ENCODE measurements around the gene CLRN1. TPM values are rescaled to one million over a fixed set of nuclear protein-coding genes. Genes with fewer than 3 reads are reported as not detected.

CLRN1 gene
- polyA plus RNA-seq, 1 of the 3 experiments (the other 2 are of a cell fraction): not detected

- TF ChIP-seq, protein P1, sequence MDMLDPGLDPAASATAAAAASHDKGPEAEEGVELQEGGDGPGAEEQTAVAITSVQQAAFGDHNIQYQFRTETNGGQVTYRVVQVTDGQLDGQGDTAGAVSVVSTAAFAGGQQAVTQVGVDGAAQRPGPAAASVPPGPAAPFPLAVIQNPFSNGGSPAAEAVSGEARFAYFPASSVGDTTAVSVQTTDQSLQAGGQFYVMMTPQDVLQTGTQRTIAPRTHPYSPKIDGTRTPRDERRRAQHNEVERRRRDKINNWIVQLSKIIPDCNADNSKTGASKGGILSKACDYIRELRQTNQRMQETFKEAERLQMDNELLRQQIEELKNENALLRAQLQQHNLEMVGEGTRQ (IDR thresholded peaks at IDR 0.05; ENCODE audit: borderline replicate concordance, low read depth, low read length): no peak
- TF ChIP-seq ZBTB33 (IDR thresholded peaks at IDR 0.05; ENCODE audit: borderline replicate concordance, low read depth) (no peak), RXRA (IDR thresholded peaks at IDR 0.05; ENCODE audit: borderline replicate concordance, low read depth) (no peak), ELF1 (IDR thresholded peaks at IDR 0.05) (no peak), YY1 (IDR thresholded peaks at IDR 0.05; ENCODE audit: low read depth) (no peak)
Measured at GRCh38 chr3:150902988-150903387, 69.5 kb downstream of the CLRN1 start (continued).

DNA sequence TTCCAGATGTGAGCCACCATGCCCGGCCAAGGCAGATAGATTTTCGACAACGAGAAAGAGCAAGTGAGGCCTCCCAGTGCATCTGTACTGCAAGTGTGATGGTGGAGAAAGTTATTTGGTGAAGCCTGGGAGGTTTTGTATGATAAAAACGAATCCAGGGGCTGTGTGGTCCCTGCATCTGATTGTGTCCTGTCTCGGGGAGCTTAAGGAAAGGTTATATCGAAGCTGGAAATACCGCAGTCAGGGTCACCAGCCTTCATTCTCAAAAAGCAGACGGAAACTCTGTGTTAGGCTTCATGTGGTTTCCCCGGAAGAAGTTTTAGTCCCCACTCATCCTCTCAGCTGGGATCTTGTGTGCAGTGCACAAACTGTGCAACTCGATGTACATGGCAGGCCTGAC, 70.7 kb downstream of the CLRN1 start:
- Histone ChIP-seq H3K9me2 (no peaks in the 10 kb centered on the region), H3K79me2 (ENCODE audit: insufficient read depth) (no peaks in the 10 kb centered on the region), H3K4me2 (no peak overlapping the region), H3K9ac (no peak overlapping the region), H3K27me3 (ENCODE audit: insufficient read depth) (peaks cover 27% of the 10 kb centered on the region; the same call in 1 of the 2 replicates), H3K36me3 (replicated peaks in 1 of 2; ENCODE audit: control insufficient read depth in 1 of 2, insufficient read depth in 2 of 2, low read length in 1 of 2) (no peaks in the 10 kb centered on the region), H2AFZ (ENCODE audit: low read depth) (no peak overlapping the region), H3K4me3 (ENCODE audit: low read depth in 2 of 2, low read length in 1 of 2) (no peak overlapping the region), H3K9me3 (no peaks in the 10 kb centered on the region), H3F3A (replicated peaks; ENCODE audit: insufficient read depth) (no peaks in the 10 kb centered on the region), H4K20me1 (ENCODE audit: insufficient read depth) (no peaks in the 10 kb centered on the region), H3K4me1 (ENCODE audit: control insufficient read depth in 1 of 2, insufficient read depth in 2 of 2, low read depth in 1 of 2, low read length in 1 of 2) (no peaks in the 10 kb centered on the region; a peak in 1 of 4 replicates), H3K27ac (ENCODE audit: low read depth in 2 of 2, low read length in 1 of 2) (no peak overlapping the region)
- no peak for TF ChIP-seq MAX (IDR thresholded peaks at IDR 0.05; ENCODE audit: low read depth)
- TF ChIP-seq MXI1 (IDR thresholded peaks at IDR 0.05; ENCODE audit: low read depth, low read length): no peak
- TF ChIP-seq POLR2AphosphoS5 (IDR thresholded peaks at IDR 0.05; ENCODE audit: low read depth, low read length): no peak
- TF ChIP-seq TCF12 (IDR thresholded peaks at IDR 0.05): no peak
- TF ChIP-seq IRF3 (IDR thresholded peaks at IDR 0.05; ENCODE audit: low read depth, low read length): no peak
- no peak for TF ChIP-seq FOXM1 (IDR thresholded peaks at IDR 0.05; ENCODE audit: low read depth)
- no peak for TF ChIP-seq JUND (IDR thresholded peaks at IDR 0.05)
- TF ChIP-seq ELF1 (IDR thresholded peaks at IDR 0.05): no peak
- TF ChIP-seq EP300 (IDR thresholded peaks at IDR 0.05; ENCODE audit: borderline replicate concordance in 1 of 2, low read depth in 1 of 2, low read length in 1 of 2): no peak
- TF ChIP-seq FOXJ3 (CRISPR knock-in tag; IDR thresholded peaks at IDR 0.05): no peak
- TF ChIP-seq TEAD4 (IDR thresholded peaks at IDR 0.05; ENCODE audit: borderline replicate concordance, insufficient read depth): no peak
- TF ChIP-seq GATA2 (CRISPR knock-in tag; IDR thresholded peaks at IDR 0.05): no peak
- TF ChIP-seq RFX5 (IDR thresholded peaks at IDR 0.05; ENCODE audit: low read length): no peak
- no peak for TF ChIP-seq YY1 (IDR thresholded peaks at IDR 0.05; ENCODE audit: low read depth)
- TF ChIP-seq SMC3 (IDR thresholded peaks at IDR 0.05; ENCODE audit: low read depth, low read length): no peak
- no peak for TF ChIP-seq RXRA (IDR thresholded peaks at IDR 0.05; ENCODE audit: borderline replicate concordance, low read depth)
- TF ChIP-seq USF1 (IDR thresholded peaks at IDR 0.05; ENCODE audit: borderline replicate concordance, low read depth): no peak
- TF ChIP-seq NFIC (IDR thresholded peaks at IDR 0.05; ENCODE audit: borderline replicate concordance): no peak
- no peak for TF ChIP-seq SIN3A (IDR thresholded peaks at IDR 0.05; ENCODE audit: borderline replicate concordance, low read depth, low read length)
- DNase-seq: no peak
- ChIA-PET POLR2A (no interaction called here), CTCF (interaction anchor here (0.9 kb wide), 1 partner anchor 114 kb away, joined by 3 read pairs; no protein-coding TSS in a partner anchor)
- 33% methylated on average over 10 of the region's 10 CpGs for WGBS (ENCODE audit: low lambda C conversion rate)

Data from SK-N-SH (cell line).